Spleen (tissue), 11 donors: ENCODE measurements around the gene PALLD. TPM values are rescaled to one million over a fixed set of nuclear protein-coding genes. Genes with fewer than 3 reads are reported as not detected.

Experiments
- DNase-seq: peaks from one replicate; pipeline ENCODE4 v3.0.0-alpha.2; 2020
- H3K27ac ChIP-seq, 8 donors: fragments of 200-600 bp; sonication (generic) in 7 of 8; 1 replicate in 4 of 8; 2 replicates in 4 of 8; pipeline versions ENCODE4 v1.5.0 to v1.8.0; 2016 to 2021; ENCODE audit warnings: inconsistent platforms in 4 of 8, mild to moderate bottlenecking in 4 of 8, moderate library complexity in 1 of 8
- H3K27me3 ChIP-seq, 7 donors: fragments of 200-600 bp; sonication (generic) in 6 of 7; replicated peaks in 1 of 7; 1 replicate in 4 of 7; 2 replicates in 3 of 7; pipeline versions ENCODE4 v1.5.0 to v1.8.0; 2016 to 2021; ENCODE audit warnings: inconsistent platforms in 3 of 7, mild to moderate bottlenecking in 1 of 7
- H3K36me3 ChIP-seq, 6 donors: fragments of 200-600 bp; sonication (generic) in 5 of 6; 1 replicate in 4 of 6; 2 replicates in 2 of 6; pipeline versions ENCODE4 v1.5.0 to v1.8.0; 2016 to 2021; ENCODE audit warnings: inconsistent platforms in 2 of 6
- H3K4me1 ChIP-seq, 6 donors: fragments of 200-600 bp; sonication (generic) in 5 of 6; 1 replicate in 3 of 6; 2 replicates in 3 of 6; pipeline versions ENCODE4 v1.5.0 to v1.8.0; 2016 to 2021; ENCODE audit warnings: inconsistent platforms in 3 of 6
- H3K4me3 ChIP-seq, 8 donors: fragments of 200-600 bp; sonication (generic) in 7 of 8; 1 replicate in 4 of 8; 2 replicates in 4 of 8; pipeline versions ENCODE4 v1.5.0 to v1.8.0; 2016 to 2021; ENCODE audit warnings: inconsistent platforms in 4 of 8, mild to moderate bottlenecking in 4 of 8, moderate library complexity in 2 of 8
- H3K9me3 ChIP-seq, 8 donors: fragments of 200-600 bp; sonication (generic) in 7 of 8; 1 replicate in 4 of 8; 2 replicates in 4 of 8; pipeline versions ENCODE4 v1.5.0 to v1.8.0; 2016 to 2021; ENCODE audit warnings: inconsistent platforms in 4 of 8
- POLR2A ChIP-seq, 3 donors: fragments of 450-650 bp; IDR thresholded peaks; one replicate each; pipeline ENCODE4 v1.5.1; 2017; ENCODE audit warnings: antibody characterized with exemption in 3 of 3, mild to moderate bottlenecking in 1 of 3
- POLR2AphosphoS5 ChIP-seq, 3 donors: sonication (generic); formaldehyde crosslinking; IDR thresholded peaks; one replicate each; pipeline ENCODE4 v1.5.1; 2017; ENCODE audit warnings: antibody characterized with exemption in 3 of 3
- WGBS, 5 donors: extraction: QIAGEN DNeasy Blood & Tissue Kit in 3 of 5; methylation state at CpG; one replicate each; pipeline versions ENCODE4 v1.1.5 to v1.1.7; 2013 to 2018; 5-methylcytosine and 5-hydroxymethylcytosine counted together
- intact Hi-C: fragments of 100-400 bp; cut with DNase I; formaldehyde crosslinking; loops from one replicate; pipeline ENCODE4 v1.15.0; 2023; ENCODE audit warnings: low total_unique reads
- polyA plus RNA-seq, 3 donors: library from polyadenylated mRNA; stranded (reverse); fragments of 200-250 nt; gene quantifications; one replicate each; pipeline ENCODE4 v1.2.1, GENCODE V29; 2013
- total RNA-seq, 7 donors: library from RNA; depleted of rRNA in 3 of 7; stranded (reverse); fragments of >200 nt in 3 of 7; fragmentation: NEBNext Ultra II Directional in 4 of 7; extraction: Animal tissue kit (Norgen Biotek cat#: 25700) in 4 of 7; gene quantifications; one replicate each; pipeline versions ENCODE4 v1.1.0 to v1.2.1, GENCODE V29; 2016 to 2021
- TF ChIP-seq, protein P1 (sequence below), 11 experiments: fragments of 200-600 bp in 7 of 11; fragments of 450-650 bp in 4 of 11; sonication (generic) in 4 of 11; IDR thresholded peaks in 8 of 11; conservative IDR thresholded peaks in 3 of 11; 1 replicate in 7 of 11; 2 replicates in 4 of 11; pipeline versions ENCODE4 v1.4.0 to v1.8.0; 2016 to 2021; ENCODE audit warnings: antibody characterized with exemption in 11 of 11, inconsistent platforms in 4 of 11, mild to moderate bottlenecking in 1 of 11
- donor health status: healthy with polysubstance abuse.
- donor health status: DM: no; HTN: no; CAD: no; lungs with moderate emphysema.
- donor health status: DM: no; HTN: no; CAD: no.
- donor health status: Bipolar disorder and iron deficiency.
- donor health status: healthy.
- donor health status: DM: no; HTN: no; CAD: no.
- donor health status: DM: yes; HTN: yes; CAD: no.

Gene PALLD
- total and polyA plus RNA-seq, 10 donors, result 24.3 to 228 (median 142) TPM

DNA sequence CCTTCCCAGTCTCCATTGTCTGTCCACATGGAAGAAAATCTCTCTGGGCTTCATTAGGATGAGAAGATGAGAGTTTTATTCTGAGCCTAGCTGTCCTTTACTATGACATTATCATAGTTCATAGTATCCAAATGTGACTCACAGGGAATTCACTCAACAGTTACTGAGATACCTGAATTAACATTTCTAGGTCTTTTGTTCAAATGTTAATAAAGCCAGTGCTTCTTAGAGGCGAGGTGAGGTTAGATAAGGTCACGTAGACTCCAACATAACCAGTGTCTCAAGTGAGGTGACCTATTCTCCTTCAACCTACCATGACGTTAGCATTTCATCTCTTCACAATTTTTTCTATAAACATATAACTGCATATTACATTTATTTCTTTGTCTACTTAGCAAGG lies 67.2 kb downstream of the PALLD start:
- no peak for DNase-seq
- Histone ChIP-seq H3K36me3 (no peaks in the 10 kb centered on the region), H3K4me1 (peaks cover 0 to 2% (median 0%) of the 10 kb centered on the region in 6 donors), H3K27me3 (no peaks in the 10 kb centered on the region), H3K4me3 (no peak overlapping the region), H3K9me3 (no peaks in the 10 kb centered on the region), H3K27ac (no peak overlapping the region)
- 83 to 97% (median 85%) methylated on average over 3 of the region's 3 CpGs for WGBS, 5 donors
- no peak for TF ChIP-seq POLR2A (IDR thresholded peaks at IDR 0.05)
- no peak for TF ChIP-seq POLR2AphosphoS5 (IDR thresholded peaks at IDR 0.05)
- TF ChIP-seq, protein P1, sequence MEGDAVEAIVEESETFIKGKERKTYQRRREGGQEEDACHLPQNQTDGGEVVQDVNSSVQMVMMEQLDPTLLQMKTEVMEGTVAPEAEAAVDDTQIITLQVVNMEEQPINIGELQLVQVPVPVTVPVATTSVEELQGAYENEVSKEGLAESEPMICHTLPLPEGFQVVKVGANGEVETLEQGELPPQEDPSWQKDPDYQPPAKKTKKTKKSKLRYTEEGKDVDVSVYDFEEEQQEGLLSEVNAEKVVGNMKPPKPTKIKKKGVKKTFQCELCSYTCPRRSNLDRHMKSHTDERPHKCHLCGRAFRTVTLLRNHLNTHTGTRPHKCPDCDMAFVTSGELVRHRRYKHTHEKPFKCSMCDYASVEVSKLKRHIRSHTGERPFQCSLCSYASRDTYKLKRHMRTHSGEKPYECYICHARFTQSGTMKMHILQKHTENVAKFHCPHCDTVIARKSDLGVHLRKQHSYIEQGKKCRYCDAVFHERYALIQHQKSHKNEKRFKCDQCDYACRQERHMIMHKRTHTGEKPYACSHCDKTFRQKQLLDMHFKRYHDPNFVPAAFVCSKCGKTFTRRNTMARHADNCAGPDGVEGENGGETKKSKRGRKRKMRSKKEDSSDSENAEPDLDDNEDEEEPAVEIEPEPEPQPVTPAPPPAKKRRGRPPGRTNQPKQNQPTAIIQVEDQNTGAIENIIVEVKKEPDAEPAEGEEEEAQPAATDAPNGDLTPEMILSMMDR (IDR thresholded peaks at IDR 0.05 in 8 of 11, conservative IDR thresholded peaks at IDR 0.05 in 3 of 11), result no peak
- intact Hi-C loops, result no loop called here

DNA sequence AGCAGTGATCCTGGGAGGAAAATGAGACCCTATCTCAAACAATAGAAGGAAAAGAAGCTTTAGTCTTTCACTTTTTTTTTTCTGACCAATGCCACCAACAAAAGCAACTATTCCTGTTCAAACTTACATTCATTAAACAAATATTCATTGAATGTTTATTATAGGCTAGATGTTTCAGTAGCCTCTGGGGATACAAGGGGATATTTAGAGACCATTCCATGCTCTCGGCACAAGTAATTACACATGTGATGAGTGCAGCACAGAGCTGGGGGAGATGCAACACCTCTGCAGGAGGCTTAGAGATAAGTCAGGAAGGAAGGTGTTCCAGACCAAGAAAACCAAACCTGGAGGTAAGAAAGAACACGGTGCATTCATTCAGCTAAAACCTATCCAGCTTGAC lies 68.3 kb downstream of the PALLD start:
- H3K4me3 ChIP-seq, result no peak overlapping the region
- intact Hi-C loops, result no loop called here
- no peaks in the 10 kb centered on the region for H3K4me1 ChIP-seq
- H3K27ac ChIP-seq, result no peak overlapping the region
- WGBS, 5 donors, result 63 to 84% (median 72%) methylated on average over 2 of the region's 2 CpGs
- DNase-seq, result no peak
- TF ChIP-seq POLR2AphosphoS5 (IDR thresholded peaks at IDR 0.05) (no peak), POLR2A (IDR thresholded peaks at IDR 0.05) (no peak)
- TF ChIP-seq, protein P1 (IDR thresholded peaks at IDR 0.05 in 8 of 11, conservative IDR thresholded peaks at IDR 0.05 in 3 of 11), result no peak
- H3K9me3 ChIP-seq, result no peaks in the 10 kb centered on the region
- H3K36me3 ChIP-seq, result no peaks in the 10 kb centered on the region
- no peaks in the 10 kb centered on the region for H3K27me3 ChIP-seq

DNA sequence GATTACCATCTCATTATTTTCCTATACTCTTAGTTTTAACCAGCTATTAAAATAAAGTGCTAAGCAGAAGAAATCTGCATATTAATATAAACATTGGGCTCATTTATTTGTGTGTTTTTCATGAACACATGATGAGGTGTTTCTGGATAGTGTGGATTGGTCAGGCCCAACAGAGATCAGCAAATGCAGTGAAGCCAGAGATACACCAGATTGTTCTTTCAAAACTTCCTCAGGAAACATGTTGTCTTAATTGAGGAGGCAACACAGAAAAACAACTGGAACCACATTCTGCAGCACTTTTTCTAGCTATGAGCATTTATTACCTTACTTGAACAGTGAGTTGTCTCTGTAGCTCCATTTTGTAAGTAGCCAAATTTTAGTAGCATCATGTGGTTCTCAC lies 69.9 kb downstream of the PALLD start:
- DNase-seq, result no peak
- no peak for TF ChIP-seq POLR2AphosphoS5 (IDR thresholded peaks at IDR 0.05)
- no peak for TF ChIP-seq POLR2A (IDR thresholded peaks at IDR 0.05)
- TF ChIP-seq, protein P1 (IDR thresholded peaks at IDR 0.05 in 8 of 11, conservative IDR thresholded peaks at IDR 0.05 in 3 of 11), result no peak
- intact Hi-C loops, result no loop called here
- no peak overlapping the region for H3K4me3 ChIP-seq
- H3K36me3 ChIP-seq, result no peaks in the 10 kb centered on the region
- H3K4me1 ChIP-seq, result no peaks in the 10 kb centered on the region
- no peak overlapping the region for H3K27ac ChIP-seq
- no peaks in the 10 kb centered on the region for H3K9me3 ChIP-seq
- H3K27me3 ChIP-seq, result no peaks in the 10 kb centered on the region

DNA sequence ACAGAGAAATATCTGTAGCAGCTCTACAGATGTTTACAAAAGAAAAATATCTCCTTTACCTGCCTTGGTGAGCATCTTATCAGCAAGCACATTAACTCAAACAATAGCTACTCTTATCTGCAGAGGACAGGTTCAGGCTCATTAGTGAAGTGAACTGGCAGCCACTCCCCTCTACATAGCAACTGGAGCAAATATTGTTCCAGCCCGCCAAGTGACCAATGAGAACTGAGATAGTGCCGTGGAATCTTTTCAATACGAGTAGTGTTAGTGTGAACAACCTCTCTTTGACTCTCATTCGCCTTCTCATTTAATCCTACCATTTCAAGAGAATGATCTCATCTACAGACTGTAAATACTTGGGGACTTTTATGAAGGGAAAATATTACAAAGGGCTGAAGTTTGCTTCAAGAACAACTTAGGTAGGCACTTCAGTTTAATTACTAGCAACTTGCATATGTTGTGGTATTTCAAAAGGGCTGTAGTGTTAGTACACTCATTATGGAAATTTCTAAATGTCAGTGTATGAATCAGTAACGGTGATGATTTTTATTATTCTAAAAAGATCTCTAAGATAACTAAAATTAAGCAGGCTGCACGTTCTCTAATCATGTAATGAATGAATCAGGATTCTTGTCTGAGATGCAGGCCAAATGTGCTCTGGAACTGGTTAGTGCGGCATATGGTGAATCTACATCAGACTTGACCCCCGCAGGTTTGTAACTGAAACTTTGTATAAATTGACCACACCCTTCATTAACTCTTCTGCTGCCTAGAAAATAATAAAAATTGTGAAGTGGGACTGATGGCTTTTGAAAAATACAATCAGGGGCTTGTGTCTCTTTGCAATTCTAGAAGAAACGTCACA lies 72.4 kb downstream of the PALLD start:
- no peak for DNase-seq
- Histone ChIP-seq H3K27ac (no peak overlapping the region), H3K27me3 (no peaks in the 10 kb centered on the region), H3K36me3 (no peaks in the 10 kb centered on the region), H3K4me1 (no peaks in the 10 kb centered on the region), H3K4me3 (no peak overlapping the region), H3K9me3 (no peaks in the 10 kb centered on the region)
- WGBS, 5 donors, result 70 to 80% (median 78%) methylated on average over 9 of the region's 9 CpGs
- TF ChIP-seq, protein P1 (IDR thresholded peaks at IDR 0.05 in 8 of 11, conservative IDR thresholded peaks at IDR 0.05 in 3 of 11), result no peak
- intact Hi-C loops, result no loop called here
